Right lobe of liver (tissue), 6 donors: Measurements from ENCODE around the gene RUFY2. TPM values are rescaled to one million over a fixed set of nuclear protein-coding genes. Genes with fewer than 3 reads are reported as not detected.

Source experiments
- ATAC-seq, 4 donors: fragments of 200-7000 bp; cut with Tn5 transposase; one replicate each; pipeline ENCODE4 v1.9.1; 2020; ENCODE audit warnings: mild to moderate bottlenecking in 4 of 4, moderate library complexity in 4 of 4
- DNase-seq, 3 donors: peaks; one replicate each; pipeline ENCODE4 v3.0.0-alpha.2; 2020
- H3K27ac ChIP-seq, 3 donors: fragments of 200-600 bp; one replicate each; pipeline ENCODE4 v1.8.0; 2022
- H3K27me3 ChIP-seq, 2 donors: fragments of 200-600 bp; one replicate each; pipeline ENCODE4 v1.8.0; 2022
- H3K36me3 ChIP-seq, 4 donors: fragments of 200-600 bp; sonication (generic) in 1 of 4; one replicate each; pipeline versions ENCODE4 v1.5.1 to v1.8.0; 2017 to 2022; ENCODE audit warnings: control low read depth in 1 of 4
- H3K4me1 ChIP-seq, 4 donors: fragments of 200-600 bp; sonication (generic) in 1 of 4; one replicate each; pipeline versions ENCODE4 v1.5.1 to v1.8.0; 2017 to 2022; ENCODE audit warnings: control low read depth in 1 of 4
- H3K4me3 ChIP-seq, 3 donors: fragments of 200-600 bp; one replicate each; pipeline ENCODE4 v1.8.0; 2022
- H3K9me3 ChIP-seq, 4 donors: fragments of 200-600 bp; sonication (generic) in 1 of 4; one replicate each; pipeline versions ENCODE4 v1.5.1 to v1.8.0; 2017 to 2022; ENCODE audit warnings: control low read depth in 1 of 4
- CTCF ChIP-seq, 4 donors: fragments of 200-600 bp in 3 of 4; fragments of 450-650 bp in 1 of 4; IDR thresholded peaks; one replicate each; pipeline versions ENCODE4 v1.5.1 to v1.8.0; 2016 to 2022; ENCODE audit warnings: antibody characterized with exemption in 4 of 4, mild to moderate bottlenecking in 2 of 4
- POLR2A ChIP-seq: fragments of 450-650 bp; IDR thresholded peaks from one replicate; pipeline ENCODE4 v1.6.1; 2017; ENCODE audit warnings: antibody characterized with exemption, mild to moderate bottlenecking
- WGBS: methylation state at CpG from one replicate; pipeline ENCODE4 v1.1.6; 2018; ENCODE audit warnings: low coverage, low lambda C conversion rate; ENCODE audit not compliant: insufficient coverage; ENCODE audit errors: missing lambda C conversion rate; 5-methylcytosine and 5-hydroxymethylcytosine counted together
- intact Hi-C, 2 donors: fragments of 100-400 bp; cut with DNase I; formaldehyde crosslinking; loops; one replicate each; pipeline versions ENCODE4 v1.11.2 to v1.14.1; 2022
- total RNA-seq, 6 experiments: library from RNA; depleted of rRNA in 2 of 6; stranded (reverse); fragments of >200 nt in 2 of 6; fragmentation: NEBNext Ultra II Directional in 3 of 6; extraction: Animal tissue kit (Norgen Biotek cat#: 25700) in 3 of 6; gene quantifications; one replicate each; pipeline versions ENCODE4 v1.1.0 to v1.2.4, GENCODE V29; 2016 to 2023
- donor health status: DM: no; HTN: yes; CAD: no.
- donor health status: DM: no; HTN: no; CAD: no.
- donor health status: DM: no; HTN: no; CAD: no.
- donor health status: DM: no; HTN: yes; CAD: no.
- donor health status: DM: no; HTN: yes; CAD: no.

Gene RUFY2
- total RNA-seq, 6 experiments from 2014 or later = 4.7 to 9.0 (median 5.6) TPM

GRCh38 chr10:68406111-68406814 lies 814 bp downstream of the RUFY2 start:
- ATAC-seq = peak; percentile 66 to 75 (median 70)
- intact Hi-C loops = no loop called here
- Histone ChIP-seq H3K27me3 (no peaks in the 10 kb centered on the region), H3K4me1 (no peaks in the 10 kb centered on the region), H3K27ac (peak overlapping the region; percentile 75 to 93 (median 76)), H3K36me3 (peaks cover 0 to 5% (median 0%) of the 10 kb centered on the region in 4 donors), H3K4me3 (peak overlapping the region; percentile 96 to 100 (median 97)), H3K9me3 (no peaks in the 10 kb centered on the region)
- DNase-seq = peak; percentile 60 to 70 (median 64)
- WGBS = 1% methylated on average over 29 of the region's 38 CpGs
- TF ChIP-seq POLR2A = no peak
- no peak for TF ChIP-seq CTCF (IDR thresholded peaks at IDR 0.05)

- ATAC-seq = no peak
- Histone ChIP-seq H3K27me3 (no peaks in the 10 kb centered on the region), H3K9me3 (no peaks in the 10 kb centered on the region), H3K4me1 (no peaks in the 10 kb centered on the region), H3K4me3 (no peak overlapping the region), H3K27ac (no peak overlapping the region), H3K36me3 (peaks cover 0 to 23% (median 0%) of the 10 kb centered on the region in 4 donors)
- TF ChIP-seq CTCF (IDR thresholded peaks at IDR 0.05) = no peak
- TF ChIP-seq POLR2A = no peak
- 84% methylated on average over 4 of the region's 4 CpGs for WGBS
- intact Hi-C loops = no loop called here
- no peak for DNase-seq
Measured at GRCh38 chr10:68403701-68404100, 3.4 kb downstream of the RUFY2 start.

GRCh38 chr10:68402276-68402675 lies 4.8 kb downstream of the RUFY2 start:
- H3K9me3 ChIP-seq = no peaks in the 10 kb centered on the region
- 75% methylated on average over 1 of the region's 1 CpG for WGBS
- no peaks in the 10 kb centered on the region for H3K27me3 ChIP-seq
- H3K4me3 ChIP-seq = no peak overlapping the region
- no peak overlapping the region for H3K27ac ChIP-seq
- no peaks in the 10 kb centered on the region for H3K4me1 ChIP-seq
- intact Hi-C loops = no loop called here
- peaks cover 0 to 23% (median 0%) of the 10 kb centered on the region in 4 donors for H3K36me3 ChIP-seq
- no peak for DNase-seq
- TF ChIP-seq CTCF (IDR thresholded peaks at IDR 0.05) (no peak), POLR2A (no peak)
- no peak for ATAC-seq

GRCh38 chr10:68397005-68397404 lies 10.1 kb downstream of the RUFY2 start:
- Histone ChIP-seq H3K9me3 (no peaks in the 10 kb centered on the region), H3K4me3 (no peak overlapping the region), H3K27ac (no peak overlapping the region), H3K27me3 (no peaks in the 10 kb centered on the region), H3K4me1 (no peaks in the 10 kb centered on the region), H3K36me3 (peaks cover 0 to 45% (median 0%) of the 10 kb centered on the region in 4 donors)
- intact Hi-C loops = no loop called here
- TF ChIP-seq CTCF (IDR thresholded peaks at IDR 0.05) (no peak), POLR2A (no peak)
- 94% methylated on average over 1 of the region's 1 CpG for WGBS
- ATAC-seq = no peak
- no peak for DNase-seq
